ENCODE measurements around the gene KIRREL3.

Gene KIRREL3

DNA sequence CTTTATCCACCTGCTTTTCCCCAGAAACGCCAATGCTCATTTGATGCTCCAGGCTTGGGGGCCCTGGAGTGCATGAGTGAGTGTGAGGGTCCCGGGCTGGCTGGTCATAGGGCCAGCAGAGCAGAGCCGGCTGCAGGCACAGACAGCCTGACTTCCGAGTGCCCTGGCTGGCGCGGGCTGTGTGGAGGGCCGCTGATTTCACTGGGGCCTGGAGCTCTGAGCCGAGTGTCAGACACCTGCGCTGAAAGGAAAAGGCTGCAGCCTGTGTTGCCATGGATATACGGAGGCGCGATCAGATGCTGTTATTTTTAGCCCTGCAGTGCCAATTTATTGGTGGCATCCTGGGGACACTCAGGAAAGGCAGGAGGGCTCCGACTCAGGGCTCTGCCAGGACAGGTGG is 557.5 kb downstream of the KIRREL3 start:
- Histone ChIP-seq H3K4me3 (ENCODE audit: low read length) (no peak overlapping the region), H3K27ac (ENCODE audit: low read depth, low read length) (no peak overlapping the region), H3K4me1 (ENCODE audit: control insufficient read depth, insufficient read depth, low read length) (no peaks in the 10 kb centered on the region), H3K9ac (ENCODE audit: low read length) (no peak overlapping the region), H3K36me3 (ENCODE audit: control insufficient read depth, insufficient read depth, low read length) (no peaks in the 10 kb centered on the region), H3K27me3 (ENCODE audit: control insufficient read depth, insufficient read depth, low read length) (no peaks in the 10 kb centered on the region)

DNA sequence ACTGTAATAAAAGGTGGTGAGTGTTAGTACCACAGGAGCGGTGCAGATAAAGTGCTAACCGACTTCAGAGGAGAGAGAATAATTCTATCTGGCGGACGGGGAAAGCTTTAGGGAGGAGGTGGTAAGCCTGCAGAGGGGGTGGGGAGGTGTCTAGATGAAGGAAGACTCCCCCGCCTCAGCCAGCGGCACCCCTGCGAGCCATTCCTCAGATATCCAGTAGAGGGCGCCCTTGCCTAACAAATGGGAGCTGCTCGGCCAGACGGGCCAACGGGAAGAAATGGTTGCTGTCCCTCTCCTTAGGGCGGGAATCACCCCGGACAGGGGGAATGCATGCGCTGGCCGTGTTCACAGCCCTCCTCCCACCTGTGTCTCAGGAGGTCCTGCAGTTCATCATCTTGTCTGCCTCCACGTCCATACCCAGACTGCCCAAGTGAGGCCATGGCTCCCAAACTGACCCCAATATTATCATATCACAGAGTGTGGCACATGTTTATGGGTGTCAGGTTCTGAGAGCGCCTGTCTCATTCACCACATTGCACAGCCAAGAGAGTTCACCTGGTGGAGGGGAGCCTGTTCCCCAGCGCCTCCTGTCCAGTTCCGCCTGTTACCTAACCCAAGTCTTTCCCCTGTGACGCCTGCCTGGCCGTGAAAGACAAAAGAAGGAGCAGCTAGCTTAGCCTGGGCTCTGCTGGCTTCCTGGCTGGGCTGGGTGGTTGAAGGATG is 559.6 kb downstream of the KIRREL3 start:
- Histone ChIP-seq H3K9ac (ENCODE audit: low read length) (no peak overlapping the region), H3K36me3 (ENCODE audit: control insufficient read depth, insufficient read depth, low read length) (no peaks in the 10 kb centered on the region), H3K27ac (ENCODE audit: low read depth, low read length) (no peak overlapping the region), H3K27me3 (ENCODE audit: control insufficient read depth, insufficient read depth, low read length) (no peaks in the 10 kb centered on the region), H3K4me3 (ENCODE audit: low read length) (peak overlapping the region; percentile 39), H3K4me1 (ENCODE audit: control insufficient read depth, insufficient read depth, low read length) (no peaks in the 10 kb centered on the region)

GRCh38 chr11:126440276-126440675 is 560.3 kb downstream of the KIRREL3 start:
- Histone ChIP-seq H3K27ac (ENCODE audit: low read depth, low read length) (no peak overlapping the region), H3K27me3 (ENCODE audit: control insufficient read depth, insufficient read depth, low read length) (no peaks in the 10 kb centered on the region), H3K4me1 (ENCODE audit: control insufficient read depth, insufficient read depth, low read length) (no peaks in the 10 kb centered on the region), H3K36me3 (ENCODE audit: control insufficient read depth, insufficient read depth, low read length) (no peaks in the 10 kb centered on the region), H3K9ac (ENCODE audit: low read length) (no peak overlapping the region), H3K4me3 (ENCODE audit: low read length) (no peak overlapping the region)

GRCh38 chr11:126438691-126439090 is 561.9 kb downstream of the KIRREL3 start:
- no peaks in the 10 kb centered on the region for H3K4me1 ChIP-seq (ENCODE audit: control insufficient read depth, insufficient read depth, low read length)
- H3K27ac ChIP-seq (ENCODE audit: low read depth, low read length) = no peak overlapping the region
- H3K27me3 ChIP-seq (ENCODE audit: control insufficient read depth, insufficient read depth, low read length) = no peaks in the 10 kb centered on the region
- H3K9ac ChIP-seq (ENCODE audit: low read length) = no peak overlapping the region
- no peaks in the 10 kb centered on the region for H3K36me3 ChIP-seq (ENCODE audit: control insufficient read depth, insufficient read depth, low read length)
- no peak overlapping the region for H3K4me3 ChIP-seq (ENCODE audit: low read length)

GRCh38 chr11:126438272-126438671 is 562.3 kb downstream of the KIRREL3 start:
- no peaks in the 10 kb centered on the region for H3K27me3 ChIP-seq (ENCODE audit: control insufficient read depth, insufficient read depth, low read length)
- no peak overlapping the region for H3K9ac ChIP-seq (ENCODE audit: low read length)
- no peaks in the 10 kb centered on the region for H3K36me3 ChIP-seq (ENCODE audit: control insufficient read depth, insufficient read depth, low read length)
- no peak overlapping the region for H3K4me3 ChIP-seq (ENCODE audit: low read length)
- no peaks in the 10 kb centered on the region for H3K4me1 ChIP-seq (ENCODE audit: control insufficient read depth, insufficient read depth, low read length)
- H3K27ac ChIP-seq (ENCODE audit: low read depth, low read length) = no peak overlapping the region

DNA sequence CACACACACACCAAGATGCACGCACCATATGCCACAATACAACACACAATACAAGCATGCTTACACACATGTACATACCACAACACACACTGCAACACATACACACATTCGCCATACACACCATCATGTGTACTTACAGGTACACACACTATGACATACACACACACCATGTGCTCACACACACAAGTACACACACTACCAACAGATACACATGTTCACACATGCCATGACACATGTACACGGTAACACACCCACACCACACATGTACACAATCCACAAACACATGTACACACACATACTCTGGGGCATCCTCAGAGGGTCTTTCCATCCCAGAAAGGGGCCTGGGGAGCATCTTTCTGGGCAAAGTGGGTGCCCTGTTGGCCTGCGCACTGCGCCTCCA is 562.8 kb downstream of the KIRREL3 start:
- H3K4me3 ChIP-seq (ENCODE audit: low read length) = no peak overlapping the region
- no peaks in the 10 kb centered on the region for H3K27me3 ChIP-seq (ENCODE audit: control insufficient read depth, insufficient read depth, low read length)
- no peaks in the 10 kb centered on the region for H3K4me1 ChIP-seq (ENCODE audit: control insufficient read depth, insufficient read depth, low read length)
- H3K36me3 ChIP-seq (ENCODE audit: control insufficient read depth, insufficient read depth, low read length) = no peaks in the 10 kb centered on the region
- H3K27ac ChIP-seq (ENCODE audit: low read depth, low read length) = no peak overlapping the region
- H3K9ac ChIP-seq (ENCODE audit: low read length) = no peak overlapping the region

- H3K27ac ChIP-seq (ENCODE audit: low read depth, low read length) = no peak overlapping the region
- H3K4me1 ChIP-seq (ENCODE audit: control insufficient read depth, insufficient read depth, low read length) = no peaks in the 10 kb centered on the region
- H3K4me3 ChIP-seq (ENCODE audit: low read length) = no peak overlapping the region
- no peak overlapping the region for H3K9ac ChIP-seq (ENCODE audit: low read length)
- no peaks in the 10 kb centered on the region for H3K36me3 ChIP-seq (ENCODE audit: control insufficient read depth, insufficient read depth, low read length)
- H3K27me3 ChIP-seq (ENCODE audit: control insufficient read depth, insufficient read depth, low read length) = no peaks in the 10 kb centered on the region
Observed at GRCh38 chr11:126436209-126436755, 564.3 kb downstream of the KIRREL3 start.

DNA sequence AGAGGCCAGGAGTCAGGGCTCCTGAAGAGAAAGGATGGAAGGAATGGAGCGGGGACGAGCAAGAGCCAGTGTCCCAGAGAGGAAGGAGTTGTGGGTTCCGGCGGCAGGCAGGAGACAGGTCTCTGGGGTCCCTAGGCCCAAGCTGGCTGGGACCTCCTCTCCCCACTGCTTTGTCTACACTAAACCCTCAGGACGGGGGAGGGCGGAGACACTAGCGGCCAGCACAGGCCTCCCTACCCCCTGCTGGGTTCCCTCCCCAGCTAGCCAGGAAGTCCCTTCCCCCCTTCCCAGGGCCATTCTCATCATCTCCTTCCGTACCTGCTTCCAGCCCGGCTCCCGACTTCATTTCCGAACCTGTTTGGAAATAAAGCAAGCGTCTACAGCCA is 565.6 kb downstream of the KIRREL3 start:
- Histone ChIP-seq H3K4me1 (ENCODE audit: control insufficient read depth, insufficient read depth, low read length) (no peaks in the 10 kb centered on the region), H3K36me3 (ENCODE audit: control insufficient read depth, insufficient read depth, low read length) (no peaks in the 10 kb centered on the region), H3K9ac (ENCODE audit: low read length) (no peak overlapping the region), H3K27ac (ENCODE audit: low read depth, low read length) (no peak overlapping the region), H3K27me3 (ENCODE audit: control insufficient read depth, insufficient read depth, low read length) (no peaks in the 10 kb centered on the region), H3K4me3 (ENCODE audit: low read length) (no peak overlapping the region)

GRCh38 chr11:126433989-126434949 is 566.3 kb downstream of the KIRREL3 start:
- Histone ChIP-seq H3K27ac (ENCODE audit: low read depth, low read length) (no peak overlapping the region), H3K36me3 (ENCODE audit: control insufficient read depth, insufficient read depth, low read length) (no peaks in the 10 kb centered on the region), H3K27me3 (ENCODE audit: control insufficient read depth, insufficient read depth, low read length) (no peaks in the 10 kb centered on the region), H3K4me3 (ENCODE audit: low read length) (no peak overlapping the region), H3K9ac (ENCODE audit: low read length) (no peak overlapping the region), H3K4me1 (ENCODE audit: control insufficient read depth, insufficient read depth, low read length) (no peaks in the 10 kb centered on the region)

DNA sequence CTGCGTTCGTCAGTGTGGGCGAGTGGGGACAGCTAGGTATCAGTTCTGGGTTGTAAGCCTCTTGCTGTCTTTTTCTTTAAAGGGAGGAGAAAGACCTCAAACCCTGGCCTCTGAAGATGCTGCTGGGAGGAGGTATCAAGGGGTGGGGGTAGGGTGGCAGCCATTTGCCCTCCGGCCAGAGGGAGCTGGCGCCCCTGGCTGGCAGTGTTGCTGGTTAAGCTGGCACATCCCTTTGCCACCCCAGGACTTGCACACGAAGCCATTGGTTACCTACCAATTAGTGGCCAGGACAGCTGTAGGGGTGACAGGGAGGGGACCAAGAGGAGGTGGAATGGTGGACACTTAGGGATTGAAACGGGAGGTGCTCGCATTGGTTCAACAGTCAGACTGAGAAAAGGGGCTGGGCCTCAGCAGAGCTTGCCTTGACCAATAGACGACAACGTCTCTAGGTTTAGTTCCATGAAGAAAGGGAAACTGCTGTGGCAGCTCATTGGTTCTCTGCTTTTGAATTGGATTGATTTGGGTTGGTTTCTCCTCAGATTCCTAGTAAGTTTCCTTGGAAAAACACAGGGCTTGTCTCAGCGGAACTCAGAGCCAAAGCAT is 567.2 kb downstream of the KIRREL3 start:
- Histone ChIP-seq H3K4me1 (ENCODE audit: control insufficient read depth, insufficient read depth, low read length) (no peaks in the 10 kb centered on the region), H3K27me3 (ENCODE audit: control insufficient read depth, insufficient read depth, low read length) (no peaks in the 10 kb centered on the region), H3K27ac (ENCODE audit: low read depth, low read length) (no peak overlapping the region), H3K36me3 (ENCODE audit: control insufficient read depth, insufficient read depth, low read length) (no peaks in the 10 kb centered on the region), H3K9ac (ENCODE audit: low read length) (no peak overlapping the region), H3K4me3 (ENCODE audit: low read length) (no peak overlapping the region)

- no peaks in the 10 kb centered on the region for H3K36me3 ChIP-seq (ENCODE audit: control insufficient read depth, insufficient read depth, low read length)
- no peak overlapping the region for H3K27ac ChIP-seq (ENCODE audit: low read depth, low read length)
- no peaks in the 10 kb centered on the region for H3K27me3 ChIP-seq (ENCODE audit: control insufficient read depth, insufficient read depth, low read length)
- H3K4me1 ChIP-seq (ENCODE audit: control insufficient read depth, insufficient read depth, low read length) = no peaks in the 10 kb centered on the region
- no peak overlapping the region for H3K4me3 ChIP-seq (ENCODE audit: low read length)
- H3K9ac ChIP-seq (ENCODE audit: low read length) = no peak overlapping the region
Observed at GRCh38 chr11:126432525-126432924, 568.0 kb downstream of the KIRREL3 start.

GRCh38 chr11:126432065-126432461 is 568.5 kb downstream of the KIRREL3 start:
- peak overlapping the region; percentile 18 for H3K27ac ChIP-seq (ENCODE audit: low read depth, low read length)

More at GRCh38 chr11:126432065-126432461, 568.5 kb downstream of the KIRREL3 start:
- Histone ChIP-seq H3K4me3 (ENCODE audit: low read length) (no peak overlapping the region), H3K36me3 (ENCODE audit: control insufficient read depth, insufficient read depth, low read length) (no peaks in the 10 kb centered on the region), H3K9ac (ENCODE audit: low read length) (no peak overlapping the region), H3K27me3 (ENCODE audit: control insufficient read depth, insufficient read depth, low read length) (no peaks in the 10 kb centered on the region), H3K4me1 (ENCODE audit: control insufficient read depth, insufficient read depth, low read length) (no peaks in the 10 kb centered on the region)

All from rectal smooth muscle tissue (tissue), 1 donor.